ENCODE results near the gene MPRIP.

Gene MPRIP

GRCh38 chr17:17169396-17169795 lies 127.1 kb downstream of the MPRIP start:
- H3K27me3 ChIP-seq (ENCODE audit: control insufficient read depth, insufficient read depth, low read length): no peaks in the 10 kb centered on the region
- H3K79me2 ChIP-seq: peaks cover 2% of the 10 kb centered on the region
- H3K27ac ChIP-seq: no peak overlapping the region
- no peak overlapping the region for H3K4me3 ChIP-seq (ENCODE audit: low read depth, low read length)
- no peak overlapping the region for H3K4me2 ChIP-seq (ENCODE audit: low read length)
- no peak overlapping the region for H2AFZ ChIP-seq
- H3K36me3 ChIP-seq (ENCODE audit: control insufficient read depth, insufficient read depth, low read length): no peaks in the 10 kb centered on the region
- no peaks in the 10 kb centered on the region for H3K4me1 ChIP-seq
- H3K9me3 ChIP-seq (ENCODE audit: control insufficient read depth, low read length): no peaks in the 10 kb centered on the region
- TF ChIP-seq, protein P1, sequence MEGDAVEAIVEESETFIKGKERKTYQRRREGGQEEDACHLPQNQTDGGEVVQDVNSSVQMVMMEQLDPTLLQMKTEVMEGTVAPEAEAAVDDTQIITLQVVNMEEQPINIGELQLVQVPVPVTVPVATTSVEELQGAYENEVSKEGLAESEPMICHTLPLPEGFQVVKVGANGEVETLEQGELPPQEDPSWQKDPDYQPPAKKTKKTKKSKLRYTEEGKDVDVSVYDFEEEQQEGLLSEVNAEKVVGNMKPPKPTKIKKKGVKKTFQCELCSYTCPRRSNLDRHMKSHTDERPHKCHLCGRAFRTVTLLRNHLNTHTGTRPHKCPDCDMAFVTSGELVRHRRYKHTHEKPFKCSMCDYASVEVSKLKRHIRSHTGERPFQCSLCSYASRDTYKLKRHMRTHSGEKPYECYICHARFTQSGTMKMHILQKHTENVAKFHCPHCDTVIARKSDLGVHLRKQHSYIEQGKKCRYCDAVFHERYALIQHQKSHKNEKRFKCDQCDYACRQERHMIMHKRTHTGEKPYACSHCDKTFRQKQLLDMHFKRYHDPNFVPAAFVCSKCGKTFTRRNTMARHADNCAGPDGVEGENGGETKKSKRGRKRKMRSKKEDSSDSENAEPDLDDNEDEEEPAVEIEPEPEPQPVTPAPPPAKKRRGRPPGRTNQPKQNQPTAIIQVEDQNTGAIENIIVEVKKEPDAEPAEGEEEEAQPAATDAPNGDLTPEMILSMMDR (IDR thresholded peaks at IDR 0.05): no peak
- H3K9ac ChIP-seq: no peak overlapping the region

- Histone ChIP-seq H3K9me3 (ENCODE audit: control insufficient read depth, low read length) (no peaks in the 10 kb centered on the region), H3K4me1 (no peaks in the 10 kb centered on the region), H3K4me3 (ENCODE audit: low read depth, low read length) (no peak overlapping the region), H3K27me3 (ENCODE audit: control insufficient read depth, insufficient read depth, low read length) (no peaks in the 10 kb centered on the region), H3K79me2 (no peaks in the 10 kb centered on the region), H3K4me2 (ENCODE audit: low read length) (no peak overlapping the region), H3K9ac (no peak overlapping the region), H2AFZ (no peak overlapping the region), H3K27ac (no peak overlapping the region), H3K36me3 (ENCODE audit: control insufficient read depth, insufficient read depth, low read length) (no peaks in the 10 kb centered on the region)
- TF ChIP-seq, protein P1 (IDR thresholded peaks at IDR 0.05): no peak
Observed at GRCh38 chr17:17170346-17170985, 128.2 kb downstream of the MPRIP start.

DNA sequence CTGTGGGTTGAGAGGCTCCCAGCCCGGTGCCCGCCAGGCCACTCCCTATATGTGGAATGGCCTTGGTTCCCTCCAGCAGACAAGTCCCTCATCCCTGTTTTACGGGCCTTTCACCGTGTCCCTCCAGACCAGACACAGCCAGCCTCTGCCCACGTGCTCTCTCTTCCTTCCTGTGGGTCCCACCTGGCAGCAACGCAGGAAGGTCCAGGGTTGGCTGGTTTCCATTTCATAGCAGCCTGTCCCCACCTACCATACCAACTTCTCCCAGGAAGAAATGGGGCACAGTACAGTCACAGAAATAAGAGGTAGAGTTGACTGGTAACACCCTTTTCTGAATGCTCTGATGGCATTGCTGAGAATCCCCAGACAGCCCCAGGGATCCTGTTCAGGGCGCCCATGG lies 128.9 kb downstream of the MPRIP start:
- Histone ChIP-seq H2AFZ (no peak overlapping the region), H3K9me3 (ENCODE audit: control insufficient read depth, low read length) (no peaks in the 10 kb centered on the region), H3K4me1 (no peaks in the 10 kb centered on the region), H3K36me3 (ENCODE audit: control insufficient read depth, insufficient read depth, low read length) (no peaks in the 10 kb centered on the region), H3K4me2 (ENCODE audit: low read length) (no peak overlapping the region), H3K27me3 (ENCODE audit: control insufficient read depth, insufficient read depth, low read length) (no peaks in the 10 kb centered on the region), H3K4me3 (ENCODE audit: low read depth, low read length) (no peak overlapping the region), H3K27ac (no peak overlapping the region), H3K9ac (no peak overlapping the region), H3K79me2 (no peaks in the 10 kb centered on the region)
- TF ChIP-seq, protein P1 (IDR thresholded peaks at IDR 0.05): no peak

DNA sequence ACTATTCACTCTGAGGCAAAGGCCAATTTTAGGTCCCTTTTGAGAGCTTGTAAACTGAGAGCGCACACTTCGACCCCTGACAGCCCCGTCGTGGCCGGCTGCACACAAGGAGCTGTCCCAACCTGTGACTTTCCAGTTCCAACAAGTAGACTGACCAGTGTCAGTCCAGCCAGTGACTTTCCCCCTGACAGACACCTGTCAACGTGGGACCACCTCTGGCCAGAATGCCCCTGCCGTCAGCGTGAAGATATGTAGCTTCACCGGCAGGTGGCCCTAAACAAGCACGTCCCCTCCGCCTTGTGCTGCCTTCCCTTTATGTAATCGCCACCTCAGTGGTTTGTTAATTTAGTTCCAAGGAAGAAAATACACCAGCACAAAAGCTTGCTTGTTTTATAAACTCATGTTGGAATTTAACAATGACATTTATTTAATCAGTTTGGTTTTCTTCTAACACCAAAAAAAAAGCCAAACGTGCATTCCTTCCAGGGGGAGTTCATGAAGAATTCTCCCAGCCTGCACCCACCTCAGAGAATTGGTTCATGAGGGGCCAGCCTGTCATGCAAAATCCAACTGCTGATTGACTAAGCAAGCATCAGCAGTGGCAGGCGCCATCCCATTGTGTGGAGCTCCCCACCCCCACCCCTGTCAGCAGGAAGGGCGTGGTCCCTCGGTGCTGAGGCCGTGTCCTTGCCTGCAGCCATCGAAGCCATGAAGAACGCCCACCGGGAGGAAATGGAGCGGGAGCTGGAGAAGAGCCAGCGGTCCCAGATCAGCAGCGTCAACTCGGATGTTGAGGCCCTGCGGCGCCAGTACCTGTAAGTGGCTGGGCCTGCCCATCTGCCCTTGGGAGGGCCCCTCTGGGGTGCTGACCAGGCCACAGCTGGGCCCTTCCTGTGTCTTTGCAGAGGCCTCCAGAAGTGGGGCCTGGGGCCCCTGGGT lies 130.0 kb downstream of the MPRIP start:
- H3K36me3 ChIP-seq (ENCODE audit: control insufficient read depth, insufficient read depth, low read length): no peaks in the 10 kb centered on the region
- no peaks in the 10 kb centered on the region for H3K4me1 ChIP-seq
- H3K4me3 ChIP-seq (ENCODE audit: low read depth, low read length): no peak overlapping the region
- TF ChIP-seq, protein P1 (IDR thresholded peaks at IDR 0.05): no peak
- H3K27me3 ChIP-seq (ENCODE audit: control insufficient read depth, insufficient read depth, low read length): no peaks in the 10 kb centered on the region
- H3K27ac ChIP-seq: no peak overlapping the region
- H2AFZ ChIP-seq: no peak overlapping the region
- H3K79me2 ChIP-seq: no peaks in the 10 kb centered on the region
- H3K9me3 ChIP-seq (ENCODE audit: control insufficient read depth, low read length): no peaks in the 10 kb centered on the region
- H3K4me2 ChIP-seq (ENCODE audit: low read length): no peak overlapping the region
- no peak overlapping the region for H3K9ac ChIP-seq
